ENCODE results near the gene RGS6. TPM values are rescaled to one million over a fixed set of nuclear protein-coding genes. Genes with fewer than 3 reads are reported as not detected.
A peak's percentile ranks its signal among the peaks of the same experiment; 100 is the strongest.

RGS6 gene
- total RNA-seq, 4 donors from 2014 or later, result 7.6 to 25.3 (median 17.2) TPM

DNA sequence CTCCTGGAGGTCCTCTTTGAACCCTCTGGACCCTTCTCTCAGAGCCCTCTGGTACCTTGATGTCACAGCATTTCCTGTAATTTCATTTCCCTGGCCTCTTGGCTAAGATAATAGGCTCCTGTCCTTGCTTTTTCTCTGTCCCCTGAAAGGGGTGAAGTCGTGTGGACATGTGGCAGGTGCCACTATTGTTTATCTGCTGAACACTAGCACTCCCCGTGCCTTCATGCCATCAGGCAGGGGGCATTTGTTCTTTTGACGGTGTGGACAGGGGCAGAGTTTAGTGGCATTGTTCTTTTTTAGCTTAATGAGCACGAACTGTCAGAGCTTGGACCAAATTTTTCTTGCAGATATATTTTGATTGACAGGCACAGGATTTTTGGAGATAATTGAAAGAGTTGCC lies 166.0 kb downstream of the RGS6 start:
- Histone ChIP-seq H3K4me3 (replicated peaks in 1 of 3) (no peak overlapping the region), H3K36me3 (no peaks in the 10 kb centered on the region), H3K9me3 (no peaks in the 10 kb centered on the region), H3K27ac (no peak overlapping the region), H3K4me1 (no peaks in the 10 kb centered on the region), H3K27me3 (no peaks in the 10 kb centered on the region)
- intact Hi-C loops (cut with DNase I), result no loop called here
- TF ChIP-seq, protein P1, sequence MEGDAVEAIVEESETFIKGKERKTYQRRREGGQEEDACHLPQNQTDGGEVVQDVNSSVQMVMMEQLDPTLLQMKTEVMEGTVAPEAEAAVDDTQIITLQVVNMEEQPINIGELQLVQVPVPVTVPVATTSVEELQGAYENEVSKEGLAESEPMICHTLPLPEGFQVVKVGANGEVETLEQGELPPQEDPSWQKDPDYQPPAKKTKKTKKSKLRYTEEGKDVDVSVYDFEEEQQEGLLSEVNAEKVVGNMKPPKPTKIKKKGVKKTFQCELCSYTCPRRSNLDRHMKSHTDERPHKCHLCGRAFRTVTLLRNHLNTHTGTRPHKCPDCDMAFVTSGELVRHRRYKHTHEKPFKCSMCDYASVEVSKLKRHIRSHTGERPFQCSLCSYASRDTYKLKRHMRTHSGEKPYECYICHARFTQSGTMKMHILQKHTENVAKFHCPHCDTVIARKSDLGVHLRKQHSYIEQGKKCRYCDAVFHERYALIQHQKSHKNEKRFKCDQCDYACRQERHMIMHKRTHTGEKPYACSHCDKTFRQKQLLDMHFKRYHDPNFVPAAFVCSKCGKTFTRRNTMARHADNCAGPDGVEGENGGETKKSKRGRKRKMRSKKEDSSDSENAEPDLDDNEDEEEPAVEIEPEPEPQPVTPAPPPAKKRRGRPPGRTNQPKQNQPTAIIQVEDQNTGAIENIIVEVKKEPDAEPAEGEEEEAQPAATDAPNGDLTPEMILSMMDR (IDR thresholded peaks at IDR 0.05), result no peak
- no peak for TF ChIP-seq POLR2A (IDR thresholded peaks at IDR 0.05)
- DNase-seq, result no peak
- WGBS, 2 donors, result 75 to 81% methylated on average over 4 of the region's 4 CpGs

DNA sequence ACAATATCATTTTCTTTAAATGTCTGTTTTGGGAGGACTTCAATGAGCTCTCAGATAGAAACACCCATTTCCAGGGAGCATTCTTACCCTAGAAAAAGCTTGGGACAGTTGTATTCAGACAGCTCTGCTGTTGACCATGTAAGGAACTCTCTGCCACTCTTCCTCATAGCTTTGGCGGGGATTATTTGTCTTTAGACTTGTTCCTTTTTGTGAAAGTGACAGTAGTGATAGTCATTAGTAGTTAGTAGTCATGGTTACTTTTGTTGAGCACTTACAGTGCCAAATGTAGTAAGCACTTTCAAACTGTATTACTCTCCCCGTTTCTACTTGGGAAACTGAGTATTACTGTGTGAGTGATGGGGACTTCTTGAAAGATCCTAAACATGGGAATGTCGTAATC lies 167.3 kb downstream of the RGS6 start:
- intact Hi-C loops (cut with DNase I), result no loop called here
- Histone ChIP-seq H3K9me3 (no peaks in the 10 kb centered on the region), H3K27ac (no peak overlapping the region), H3K4me3 (replicated peaks in 1 of 3) (no peak overlapping the region), H3K36me3 (no peaks in the 10 kb centered on the region), H3K4me1 (no peaks in the 10 kb centered on the region), H3K27me3 (no peaks in the 10 kb centered on the region)
- DNase-seq, result no peak
- TF ChIP-seq, protein P1 (IDR thresholded peaks at IDR 0.05), result no peak
- no peak for TF ChIP-seq POLR2A (IDR thresholded peaks at IDR 0.05)
- WGBS, 2 donors, result 84 to 85% methylated on average over 3 of the region's 3 CpGs

- peak in 1 of 2 donors; percentile 13 for DNase-seq
- Histone ChIP-seq H3K4me1 (no peaks in the 10 kb centered on the region), H3K27me3 (no peaks in the 10 kb centered on the region), H3K9me3 (no peaks in the 10 kb centered on the region), H3K36me3 (no peaks in the 10 kb centered on the region), H3K27ac (no peak overlapping the region), H3K4me3 (replicated peaks in 1 of 3) (no peak overlapping the region)
- WGBS, 2 donors, result 60 to 65% methylated on average over 12 of the region's 12 CpGs
- TF ChIP-seq, protein P1 (IDR thresholded peaks at IDR 0.05), result peak in 2 of 6 experiments; percentile 18 to 35
- no peak for TF ChIP-seq POLR2A (IDR thresholded peaks at IDR 0.05)
- intact Hi-C loops (cut with DNase I), result no loop called here
Observed at GRCh38 chr14:72104011-72104613, 171.9 kb downstream of the RGS6 start.

DNA sequence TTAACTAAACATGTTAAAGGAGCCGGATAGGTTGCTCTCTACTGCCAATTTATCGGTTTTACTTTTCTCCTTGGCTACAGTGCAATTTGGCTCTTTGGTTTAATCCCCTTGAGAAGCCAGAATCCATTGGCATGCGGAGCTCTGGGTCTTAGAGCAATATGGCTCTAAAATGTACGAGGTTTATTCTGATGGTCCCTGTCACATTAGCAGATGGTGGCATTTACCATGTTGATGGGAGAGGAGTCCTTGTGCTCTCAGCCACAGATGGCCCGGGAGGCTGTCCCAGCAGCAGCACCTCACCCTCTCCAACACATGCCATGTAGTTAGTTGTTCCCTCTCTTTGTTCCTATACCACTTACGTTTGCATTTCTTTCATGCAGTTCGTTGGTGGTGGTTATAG lies 179.7 kb downstream of the RGS6 start:
- Histone ChIP-seq H3K27me3 (no peaks in the 10 kb centered on the region), H3K9me3 (no peaks in the 10 kb centered on the region), H3K4me3 (replicated peaks in 1 of 3) (no peak overlapping the region), H3K36me3 (no peaks in the 10 kb centered on the region), H3K27ac (no peak overlapping the region), H3K4me1 (no peaks in the 10 kb centered on the region)
- intact Hi-C loops (cut with DNase I), result no loop called here
- TF ChIP-seq, protein P1 (IDR thresholded peaks at IDR 0.05), result no peak
- no peak for TF ChIP-seq POLR2A (IDR thresholded peaks at IDR 0.05)
- DNase-seq, result no peak
- 91 to 93% methylated on average over 7 of the region's 7 CpGs for WGBS, 2 donors

DNA sequence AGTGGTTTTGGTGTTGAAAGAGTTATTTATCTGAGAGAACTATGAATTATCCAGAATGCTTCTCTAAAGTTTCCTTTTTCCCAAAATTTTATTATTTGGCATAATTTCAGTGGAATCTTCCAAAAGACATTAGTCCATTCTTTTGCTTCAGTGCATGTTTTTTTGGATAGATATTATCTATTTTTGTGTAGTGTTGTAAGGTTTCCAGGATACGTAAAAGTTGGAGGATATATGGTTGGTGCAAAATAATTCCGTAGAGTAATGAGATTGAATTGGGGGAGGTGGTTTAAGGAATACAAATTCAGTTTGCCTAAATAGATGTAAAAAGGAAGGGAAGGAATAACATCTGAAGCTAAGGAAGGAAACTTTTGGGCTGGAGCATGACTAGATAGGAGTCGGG lies 186.6 kb downstream of the RGS6 start:
- intact Hi-C loops (cut with DNase I), result no loop called here
- no peaks in the 10 kb centered on the region for H3K27me3 ChIP-seq
- no peak overlapping the region for H3K4me3 ChIP-seq (replicated peaks in 1 of 3)
- no peaks in the 10 kb centered on the region for H3K4me1 ChIP-seq
- TF ChIP-seq, protein P1 (IDR thresholded peaks at IDR 0.05), result no peak
- no peak for TF ChIP-seq POLR2A (IDR thresholded peaks at IDR 0.05)
- no peaks in the 10 kb centered on the region for H3K36me3 ChIP-seq
- no peaks in the 10 kb centered on the region for H3K9me3 ChIP-seq
- no peak overlapping the region for H3K27ac ChIP-seq
- 69 to 82% methylated on average over 3 of the region's 3 CpGs for WGBS, 2 donors
- DNase-seq, result no peak

Data from thyroid gland (tissue), 4 donors.